ENCODE results near the gene RRP15.

RRP15 gene

GRCh38 chr1:218344814-218345672, 60.0 kb downstream of the RRP15 start, which contains the start of gene TGFB2:
Gene TGFB2 (plus strand): TSS chr1:218345336. CDS start chr1:218346702, 1,366 bp downstream.
- Histone ChIP-seq H3K27ac (ENCODE audit: low read length) (no peak within 1 kb of the TSS), H3K4me3 (ENCODE audit: low read length) (peak within 1 kb of the TSS; percentile 78), H3K9ac (ENCODE audit: low read length) (peak within 1 kb of the TSS; percentile 48), H3K9me3 (ENCODE audit: control insufficient read depth, low read depth, low read length) (no peaks in the 10 kb centered on the region), H3K27me3 (ENCODE audit: control insufficient read depth, insufficient read depth, low read length) (peaks cover 51% of the 10 kb centered on the region), H3K4me1 (ENCODE audit: control insufficient read depth, low read depth, low read length) (peaks cover 4% of the 10 kb centered on the region), H3K36me3 (ENCODE audit: control insufficient read depth, low read depth, low read length) (no peaks in the 10 kb centered on the region)

- H3K27me3 ChIP-seq (ENCODE audit: control insufficient read depth, insufficient read depth, low read length): peaks cover 51% of the 10 kb centered on the region
- H3K9ac ChIP-seq (ENCODE audit: low read length): peak overlapping the region; percentile 48
- H3K4me3 ChIP-seq (ENCODE audit: low read length): peak overlapping the region; percentile 78
- H3K27ac ChIP-seq (ENCODE audit: low read length): no peak overlapping the region
- H3K4me1 ChIP-seq (ENCODE audit: control insufficient read depth, low read depth, low read length): peaks cover 2% of the 10 kb centered on the region
- H3K9me3 ChIP-seq (ENCODE audit: control insufficient read depth, low read depth, low read length): no peaks in the 10 kb centered on the region
- H3K36me3 ChIP-seq (ENCODE audit: control insufficient read depth, low read depth, low read length): no peaks in the 10 kb centered on the region
These were observed 60.7 kb downstream of the RRP15 start for GRCh38 chr1:218345673-218346390.

DNA sequence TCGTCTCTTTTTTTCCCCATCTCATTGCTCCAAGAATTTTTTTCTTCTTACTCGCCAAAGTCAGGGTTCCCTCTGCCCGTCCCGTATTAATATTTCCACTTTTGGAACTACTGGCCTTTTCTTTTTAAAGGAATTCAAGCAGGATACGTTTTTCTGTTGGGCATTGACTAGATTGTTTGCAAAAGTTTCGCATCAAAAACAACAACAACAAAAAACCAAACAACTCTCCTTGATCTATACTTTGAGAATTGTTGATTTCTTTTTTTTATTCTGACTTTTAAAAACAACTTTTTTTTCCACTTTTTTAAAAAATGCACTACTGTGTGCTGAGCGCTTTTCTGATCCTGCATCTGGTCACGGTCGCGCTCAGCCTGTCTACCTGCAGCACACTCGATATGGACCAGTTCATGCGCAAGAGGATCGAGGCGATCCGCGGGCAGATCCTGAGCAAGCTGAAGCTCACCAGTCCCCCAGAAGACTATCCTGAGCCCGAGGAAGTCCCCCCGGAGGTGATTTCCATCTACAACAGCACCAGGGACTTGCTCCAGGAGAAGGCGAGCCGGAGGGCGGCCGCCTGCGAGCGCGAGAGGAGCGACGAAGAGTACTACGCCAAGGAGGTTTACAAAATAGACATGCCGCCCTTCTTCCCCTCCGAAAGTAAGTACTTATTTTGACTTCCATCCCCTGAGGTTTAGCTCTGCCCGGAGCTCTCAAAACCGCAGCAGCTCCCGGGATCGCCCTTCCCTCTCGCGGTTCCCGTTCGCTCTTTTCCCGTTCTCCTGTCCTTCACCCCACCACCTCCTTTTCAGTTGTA, 61.5 kb downstream of the RRP15 start:
- Histone ChIP-seq H3K4me3 (ENCODE audit: low read length) (peak overlapping the region; percentile 78), H3K27me3 (ENCODE audit: control insufficient read depth, insufficient read depth, low read length) (peaks cover 51% of the 10 kb centered on the region), H3K4me1 (ENCODE audit: control insufficient read depth, low read depth, low read length) (peaks cover 2% of the 10 kb centered on the region), H3K36me3 (ENCODE audit: control insufficient read depth, low read depth, low read length) (no peaks in the 10 kb centered on the region), H3K9me3 (ENCODE audit: control insufficient read depth, low read depth, low read length) (no peaks in the 10 kb centered on the region), H3K9ac (ENCODE audit: low read length) (peak overlapping the region; percentile 48), H3K27ac (ENCODE audit: low read length) (no peak overlapping the region)

DNA sequence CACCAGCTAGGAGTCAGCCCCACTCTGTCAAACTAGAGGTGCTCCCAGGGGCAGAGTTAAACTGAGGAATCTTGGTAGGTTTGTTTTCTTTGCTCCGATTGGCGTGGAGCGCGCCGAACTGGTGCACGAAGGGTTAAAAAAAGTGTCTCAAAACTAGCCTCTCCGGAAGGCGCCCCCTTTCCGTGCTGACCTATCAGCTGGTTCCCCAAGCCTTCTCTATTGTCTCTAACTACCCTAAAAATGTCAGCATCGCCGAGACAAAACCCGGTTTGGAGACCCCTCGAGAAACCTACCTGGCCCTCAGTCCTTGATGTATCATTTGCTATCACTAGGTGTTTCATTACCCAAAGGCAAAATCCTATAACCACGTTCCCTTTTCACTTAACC, 62.2 kb downstream of the RRP15 start:
- Histone ChIP-seq H3K9ac (ENCODE audit: low read length) (peak overlapping the region; percentile 48), H3K27ac (ENCODE audit: low read length) (no peak overlapping the region), H3K27me3 (ENCODE audit: control insufficient read depth, insufficient read depth, low read length) (peaks cover 51% of the 10 kb centered on the region), H3K36me3 (ENCODE audit: control insufficient read depth, low read depth, low read length) (no peaks in the 10 kb centered on the region), H3K4me1 (ENCODE audit: control insufficient read depth, low read depth, low read length) (peaks cover 2% of the 10 kb centered on the region), H3K9me3 (ENCODE audit: control insufficient read depth, low read depth, low read length) (no peaks in the 10 kb centered on the region), H3K4me3 (ENCODE audit: low read length) (peak overlapping the region; percentile 78)

- peaks cover 51% of the 10 kb centered on the region for H3K27me3 ChIP-seq (ENCODE audit: control insufficient read depth, insufficient read depth, low read length)
- H3K36me3 ChIP-seq (ENCODE audit: control insufficient read depth, low read depth, low read length): no peaks in the 10 kb centered on the region
- H3K9ac ChIP-seq (ENCODE audit: low read length): peak overlapping the region; percentile 16
- H3K4me1 ChIP-seq (ENCODE audit: control insufficient read depth, low read depth, low read length): peaks cover 2% of the 10 kb centered on the region
- H3K27ac ChIP-seq (ENCODE audit: low read length): no peak overlapping the region
- no peaks in the 10 kb centered on the region for H3K9me3 ChIP-seq (ENCODE audit: control insufficient read depth, low read depth, low read length)
- H3K4me3 ChIP-seq (ENCODE audit: low read length): peak overlapping the region; percentile 78
These were observed 62.9 kb downstream of the RRP15 start for GRCh38 chr1:218347723-218348627.

DNA sequence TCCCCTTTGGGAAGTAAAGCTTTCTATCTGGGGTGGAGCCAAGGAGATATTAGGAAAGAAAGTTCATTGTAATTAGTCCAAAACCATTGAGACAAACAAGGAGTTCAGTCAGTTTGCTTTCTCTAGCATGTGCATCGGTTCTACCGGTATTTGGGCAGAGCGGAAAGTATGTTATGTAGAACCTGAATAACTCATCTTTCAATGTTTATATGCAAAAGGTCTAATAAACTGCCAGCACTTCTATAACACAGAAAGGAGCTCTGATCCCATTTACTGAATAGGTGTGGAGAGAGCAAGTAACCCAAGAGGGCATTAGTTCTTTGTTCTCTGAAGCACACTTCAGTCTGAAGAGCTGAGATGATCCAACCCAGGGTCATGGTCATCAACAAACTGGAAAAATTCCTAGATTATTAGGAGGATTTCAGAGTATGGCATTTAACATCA, 63.6 kb downstream of the RRP15 start:
- H3K9ac ChIP-seq (ENCODE audit: low read length): no peak overlapping the region
- no peaks in the 10 kb centered on the region for H3K36me3 ChIP-seq (ENCODE audit: control insufficient read depth, low read depth, low read length)
- H3K27me3 ChIP-seq (ENCODE audit: control insufficient read depth, insufficient read depth, low read length): peaks cover 46% of the 10 kb centered on the region
- peaks cover 2% of the 10 kb centered on the region for H3K4me1 ChIP-seq (ENCODE audit: control insufficient read depth, low read depth, low read length)
- H3K9me3 ChIP-seq (ENCODE audit: control insufficient read depth, low read depth, low read length): no peaks in the 10 kb centered on the region
- H3K27ac ChIP-seq (ENCODE audit: low read length): no peak overlapping the region
- H3K4me3 ChIP-seq (ENCODE audit: low read length): no peak overlapping the region

- H3K9me3 ChIP-seq (ENCODE audit: control insufficient read depth, low read depth, low read length): no peaks in the 10 kb centered on the region
- H3K9ac ChIP-seq (ENCODE audit: low read length): no peak overlapping the region
- peaks cover 2% of the 10 kb centered on the region for H3K4me1 ChIP-seq (ENCODE audit: control insufficient read depth, low read depth, low read length)
These were observed 64.4 kb downstream of the RRP15 start for GRCh38 chr1:218349348-218350034.

GRCh38 chr1:218350035-218350525, 65.0 kb downstream of the RRP15 start:
- no peaks in the 10 kb centered on the region for H3K9me3 ChIP-seq (ENCODE audit: control insufficient read depth, low read depth, low read length)
- H3K9ac ChIP-seq (ENCODE audit: low read length): no peak overlapping the region
- H3K27me3 ChIP-seq (ENCODE audit: control insufficient read depth, insufficient read depth, low read length): peaks cover 32% of the 10 kb centered on the region
- no peaks in the 10 kb centered on the region for H3K36me3 ChIP-seq (ENCODE audit: control insufficient read depth, low read depth, low read length)
- H3K4me3 ChIP-seq (ENCODE audit: low read length): no peak overlapping the region
- H3K4me1 ChIP-seq (ENCODE audit: control insufficient read depth, low read depth, low read length): peaks cover 2% of the 10 kb centered on the region
- H3K27ac ChIP-seq (ENCODE audit: low read length): no peak overlapping the region

More at GRCh38 chr1:218349348-218350034, 64.4 kb downstream of the RRP15 start:
- Histone ChIP-seq H3K36me3 (ENCODE audit: control insufficient read depth, low read depth, low read length) (no peaks in the 10 kb centered on the region), H3K27ac (ENCODE audit: low read length) (no peak overlapping the region), H3K27me3 (ENCODE audit: control insufficient read depth, insufficient read depth, low read length) (peaks cover 37% of the 10 kb centered on the region), H3K4me3 (ENCODE audit: low read length) (no peak overlapping the region)

DNA sequence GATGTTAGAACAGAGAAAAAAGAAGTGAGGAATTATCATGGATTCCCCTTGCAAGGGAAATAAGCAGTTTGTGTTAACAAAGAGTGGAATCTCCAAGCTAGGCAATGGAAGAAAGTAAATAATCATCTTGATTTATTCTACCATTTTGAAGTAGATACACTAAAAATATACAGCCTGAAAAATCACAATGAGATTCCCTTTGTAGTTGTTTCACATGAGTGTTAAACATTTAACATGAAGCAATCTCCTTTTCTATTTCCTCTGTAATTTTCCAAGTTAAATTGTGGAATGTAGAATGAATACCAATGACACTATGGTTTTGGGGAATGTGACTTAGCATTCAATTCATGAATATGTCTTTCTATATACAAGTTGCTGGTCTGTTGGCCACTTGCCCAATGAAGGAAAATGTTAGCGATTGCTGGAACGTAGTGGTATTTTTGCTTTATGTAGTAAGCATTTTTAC, 65.7 kb downstream of the RRP15 start:
- Histone ChIP-seq H3K4me3 (ENCODE audit: low read length) (no peak overlapping the region), H3K9me3 (ENCODE audit: control insufficient read depth, low read depth, low read length) (no peaks in the 10 kb centered on the region), H3K36me3 (ENCODE audit: control insufficient read depth, low read depth, low read length) (no peaks in the 10 kb centered on the region), H3K9ac (ENCODE audit: low read length) (no peak overlapping the region), H3K4me1 (ENCODE audit: control insufficient read depth, low read depth, low read length) (peaks cover 2% of the 10 kb centered on the region), H3K27ac (ENCODE audit: low read length) (no peak overlapping the region), H3K27me3 (ENCODE audit: control insufficient read depth, insufficient read depth, low read length) (peaks cover 26% of the 10 kb centered on the region)
